GM13976 (cell line): ENCODE results near the gene PLD4.
"Not testable (repeated sequence)": the region's sequence is repeated elsewhere in the genome, so short reads cannot be mapped to it uniquely, and the experiment has no call there.

Source experiments
- DNase-seq: peaks from one replicate; pipeline ENCODE4 v3.0.0; 2012; ENCODE audit warnings: low spot score
- CTCF ChIP-seq: IDR thresholded peaks from 2 replicates; pipeline ENCODE4 v1.5.1; 2012; ENCODE audit warnings: borderline replicate concordance, mild to moderate bottlenecking; ENCODE audit not compliant: insufficient read depth; ENCODE audit errors: extremely low read depth, missing control alignments, control extremely low read depth
- in situ Hi-C: fragments of 300-500 bp; cut with MboI; formaldehyde crosslinking; loops from one replicate; pipeline ENCODE4 v1.12.0; 2022; ENCODE audit warnings: low sequenced_read_pairs, mixed read lengths, inconsistent platforms; ENCODE audit not compliant: unreplicated experiment

PLD4 gene

GRCh38 chr14:104887623-104888488, 36.8 kb upstream of the PLD4 start:
- no peak for TF ChIP-seq CTCF
- in situ Hi-C loops = no loop called here
- DNase-seq = no peak

GRCh38 chr14:104888489-104889374, 35.9 kb upstream of the PLD4 start:
- TF ChIP-seq CTCF = no peak
- in situ Hi-C loops = no loop called here
- no peak for DNase-seq

- in situ Hi-C loops = no loop called here
- DNase-seq = no peak
- no peak for TF ChIP-seq CTCF
Measured at GRCh38 chr14:104889375-104889757, 35.3 kb upstream of the PLD4 start.

- DNase-seq, in situ Hi-C loops: not testable (repeated sequence)
Measured at GRCh38 chr14:104890292-104890691, 34.4 kb upstream of the PLD4 start.

GRCh38 chr14:104891121-104891551, 33.5 kb upstream of the PLD4 start:
- in situ Hi-C loops = no loop called here
- no peak for TF ChIP-seq CTCF
- DNase-seq = no peak

- in situ Hi-C loops = no loop called here
- no peak for TF ChIP-seq CTCF
- no peak for DNase-seq
Measured at GRCh38 chr14:104891664-104892530, 32.8 kb upstream of the PLD4 start.
